GM21423 (cell line): ENCODE data around the gene IQCE.
"Not testable (repeated sequence)": the region's sequence is repeated elsewhere in the genome, so short reads cannot be mapped to it uniquely, and the experiment has no call there.

ENCODE experiments used
- ATAC-seq: cut with Tn5 transposase; IDR thresholded peaks from one replicate; pipeline ENCODE4 v1.9.1; 2021; ENCODE audit warnings: mild to moderate bottlenecking, moderate library complexity; ENCODE audit not compliant: unreplicated experiment

IQCE gene

DNA sequence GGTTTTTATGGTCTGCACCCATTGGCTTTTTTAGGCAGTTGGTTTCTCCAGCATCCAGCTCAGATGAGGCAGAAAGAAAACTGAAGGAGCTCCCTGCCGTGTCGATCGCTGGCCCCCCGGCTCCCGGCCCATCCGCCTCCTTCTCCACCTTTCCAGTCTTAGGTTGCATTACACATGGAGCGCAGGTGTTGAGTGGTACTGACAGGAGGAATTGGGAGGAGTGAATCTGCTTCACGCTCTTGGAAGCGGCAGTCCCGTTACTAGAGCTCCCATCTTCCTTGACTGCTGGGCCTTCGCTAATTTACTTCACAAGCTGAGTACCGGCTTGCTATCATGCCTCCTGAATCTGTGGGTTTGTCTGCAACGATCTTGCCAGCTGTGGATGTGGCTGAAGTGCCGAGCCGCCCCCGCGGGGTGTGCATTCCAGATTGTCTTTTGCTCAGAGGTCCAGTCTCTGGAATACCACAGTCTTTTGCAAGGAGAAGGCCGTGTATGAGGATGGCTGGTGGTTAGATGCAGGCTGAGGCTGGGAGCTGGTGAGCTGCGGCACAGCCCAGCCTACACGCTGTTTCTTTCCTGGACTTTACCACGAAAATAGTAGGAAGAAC lies 17.1 kb downstream of the IQCE start:
- ATAC-seq: no peak

DNA sequence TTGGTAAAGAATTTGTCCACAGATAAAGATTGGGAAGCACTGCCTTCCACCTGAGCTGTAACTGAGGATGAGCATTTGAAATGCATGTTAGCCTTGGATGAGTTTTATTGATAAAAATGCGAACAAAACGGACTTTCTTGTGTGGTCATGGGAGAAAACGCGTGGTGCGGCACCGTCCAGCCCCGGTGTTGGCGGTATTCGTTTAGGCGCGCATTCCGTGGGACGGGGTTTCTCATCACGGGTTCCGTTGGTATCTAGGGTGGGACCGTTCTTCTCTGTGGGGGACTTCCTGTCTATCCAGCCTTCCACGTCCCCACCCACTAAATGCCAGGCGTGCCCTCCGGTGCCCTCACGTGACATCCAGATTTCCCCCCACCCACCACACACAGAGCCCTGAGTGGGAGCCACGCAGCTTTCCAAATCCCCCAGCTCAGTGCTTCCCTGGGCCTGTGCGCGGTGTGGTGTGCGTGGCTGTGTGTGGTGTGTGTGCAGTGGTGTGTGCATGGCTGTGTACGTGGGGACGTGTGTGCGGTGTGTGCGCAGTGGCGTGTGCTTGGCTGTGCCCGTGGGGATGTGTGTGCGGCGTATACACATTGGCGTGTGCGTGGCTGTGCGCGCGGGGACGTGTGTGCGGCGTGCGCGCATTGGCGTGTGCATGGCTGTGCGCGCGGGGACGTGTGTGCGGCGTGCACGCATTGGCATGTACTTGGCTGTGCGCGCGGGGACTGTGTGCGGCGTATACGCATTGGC lies 18.1 kb downstream of the IQCE start:
- no peak for ATAC-seq

DNA sequence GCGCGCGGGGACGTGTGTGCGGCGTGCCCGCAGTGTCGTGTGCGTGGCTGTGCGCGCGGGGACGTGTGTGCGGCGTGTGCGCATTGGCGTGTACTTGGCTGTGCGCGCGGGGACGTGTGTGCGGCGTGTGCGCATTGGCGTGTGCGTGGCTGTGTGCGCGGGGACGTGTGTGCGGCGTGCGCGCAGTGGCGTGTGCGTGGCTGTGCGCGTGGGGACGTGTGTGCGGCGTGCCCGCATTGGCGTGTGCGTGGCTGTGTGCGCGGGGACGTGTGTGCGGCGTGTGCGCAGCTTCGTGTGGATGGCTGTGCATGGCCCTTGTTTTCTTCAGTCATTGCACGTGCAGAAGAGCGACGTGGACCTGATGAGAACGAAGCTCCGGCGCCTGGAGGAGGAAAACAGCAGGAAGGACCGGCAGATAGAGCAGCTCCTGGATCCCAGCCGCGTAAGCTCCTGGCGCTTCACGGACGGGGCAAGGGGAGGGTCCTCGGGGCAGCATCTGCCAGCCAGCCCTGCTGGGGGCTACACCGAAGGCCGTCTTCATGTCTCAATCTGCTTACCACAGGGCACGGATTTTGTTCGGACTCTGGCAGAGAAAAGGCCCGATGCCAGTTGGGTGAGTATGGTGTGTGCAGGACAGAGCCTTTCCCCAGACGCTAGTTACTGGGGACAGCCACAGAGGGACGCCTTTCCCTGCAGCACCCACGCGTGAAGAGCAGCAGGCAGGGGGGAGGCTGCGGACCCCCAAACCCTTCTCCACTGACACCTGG lies 19.3 kb downstream of the IQCE start:
- no peak for ATAC-seq

DNA sequence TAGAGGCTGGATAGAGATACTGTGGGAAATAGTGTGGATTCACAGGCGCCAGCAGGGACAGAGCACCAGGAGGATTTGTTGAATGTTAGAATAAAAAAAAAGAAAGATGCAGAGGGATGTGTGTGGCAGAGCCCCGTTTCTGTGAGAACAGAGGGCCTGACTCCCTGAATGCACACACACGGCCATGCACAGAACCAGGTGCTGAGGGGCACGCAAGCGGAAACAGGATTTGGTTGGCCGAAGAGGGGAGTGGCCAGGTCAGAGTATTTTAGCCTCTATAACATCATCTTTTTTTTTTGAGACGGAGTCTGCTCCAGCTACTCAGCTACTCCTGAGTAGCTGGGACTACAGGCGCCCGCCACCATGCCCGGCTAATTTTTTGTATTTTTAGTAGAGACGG lies 21.9 kb downstream of the IQCE start:
- ATAC-seq: no peak

DNA sequence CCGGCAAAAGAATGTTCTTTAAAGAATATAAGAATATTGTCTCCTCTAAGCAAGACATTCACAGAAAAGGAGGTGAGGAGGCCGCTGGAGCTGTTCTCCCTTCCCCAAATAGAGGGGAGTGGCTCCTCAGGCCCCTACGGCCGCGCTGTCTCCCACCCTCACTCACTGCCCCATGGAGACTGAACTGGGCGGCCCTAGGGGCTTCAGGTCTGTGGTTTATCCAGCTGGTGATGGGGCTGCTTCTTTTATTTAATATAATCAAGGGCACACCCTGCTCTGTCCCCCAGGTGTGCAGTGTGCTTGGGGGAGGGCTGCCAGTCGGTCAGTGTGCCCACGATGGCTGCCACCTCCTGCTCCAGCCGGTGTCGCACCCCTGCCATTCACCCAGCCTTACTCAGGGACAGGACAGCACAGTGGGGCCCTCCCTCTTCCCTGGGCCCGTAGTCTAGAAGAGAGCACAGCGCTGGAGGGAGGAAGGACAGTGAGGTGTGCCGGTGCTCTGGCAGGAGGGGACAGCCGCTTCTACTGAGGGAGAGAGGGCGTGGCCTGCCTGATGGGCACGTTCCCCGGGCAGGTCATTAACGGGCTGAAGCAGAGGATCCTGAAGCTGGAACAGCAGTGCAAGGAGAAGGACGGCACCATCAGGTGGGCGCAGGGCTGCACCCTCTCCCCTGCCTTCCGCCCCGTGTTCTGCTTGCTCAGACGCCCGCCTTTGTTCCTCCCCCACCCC lies 23.4 kb downstream of the IQCE start:
- ATAC-seq: no peak

DNA sequence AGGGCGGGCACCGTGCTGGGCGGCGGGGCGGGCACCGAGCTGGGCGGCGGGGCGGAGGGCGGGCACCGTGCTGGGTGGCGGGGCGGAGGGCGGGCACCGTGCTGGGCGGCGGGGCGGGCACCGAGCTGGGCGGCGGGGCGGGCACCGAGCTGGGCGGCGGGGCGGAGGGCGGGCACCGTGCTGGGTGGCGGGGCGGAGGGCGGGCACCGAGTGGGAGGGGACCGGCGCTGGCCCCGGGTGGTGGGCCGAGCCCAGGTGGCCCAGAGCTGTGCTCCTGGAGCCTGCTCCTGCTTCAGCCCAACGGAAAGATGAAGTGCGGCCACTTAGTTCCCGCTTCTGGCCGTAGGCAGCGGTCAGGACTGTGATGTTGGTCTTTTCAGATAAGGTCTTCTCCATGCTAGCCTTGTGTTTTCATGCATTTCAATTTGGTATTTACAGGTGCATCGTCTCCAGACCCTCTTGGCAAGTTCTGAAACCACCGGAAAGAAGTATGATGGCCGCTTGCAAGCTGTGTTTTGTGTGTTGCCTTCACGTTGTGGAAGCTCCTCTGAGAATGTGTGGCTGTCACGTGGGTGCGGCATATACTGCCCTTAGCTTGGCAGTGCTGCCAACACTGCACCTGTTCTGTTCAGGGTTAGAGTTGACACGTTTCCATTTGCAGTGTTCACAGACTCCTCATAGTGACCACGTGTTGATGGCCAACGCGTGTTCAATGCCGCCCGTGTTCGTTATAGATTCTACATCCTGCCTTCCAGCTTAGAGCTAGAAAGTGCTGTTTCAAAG lies 25.2 kb downstream of the IQCE start:
- no peak for ATAC-seq

DNA sequence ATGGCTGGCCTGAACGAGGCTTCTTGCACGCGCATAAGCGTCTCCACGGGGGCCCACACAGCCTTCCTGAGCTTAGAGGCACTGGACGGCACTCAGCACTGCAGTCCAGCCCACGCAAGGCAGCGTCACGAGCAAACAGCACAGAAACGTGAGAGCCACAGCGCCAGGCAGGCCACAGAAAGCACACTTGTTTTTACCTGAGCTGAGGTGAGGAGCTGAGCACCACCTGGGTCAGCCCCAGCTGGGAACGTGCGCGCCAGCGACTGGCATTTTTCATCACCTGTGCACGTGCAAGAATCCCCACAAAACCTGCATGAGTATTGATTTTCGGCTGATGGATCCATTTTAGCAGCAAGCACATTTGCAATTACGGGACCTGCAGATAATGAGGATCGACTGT lies 26.7 kb downstream of the IQCE start:
- ATAC-seq: no peak

DNA sequence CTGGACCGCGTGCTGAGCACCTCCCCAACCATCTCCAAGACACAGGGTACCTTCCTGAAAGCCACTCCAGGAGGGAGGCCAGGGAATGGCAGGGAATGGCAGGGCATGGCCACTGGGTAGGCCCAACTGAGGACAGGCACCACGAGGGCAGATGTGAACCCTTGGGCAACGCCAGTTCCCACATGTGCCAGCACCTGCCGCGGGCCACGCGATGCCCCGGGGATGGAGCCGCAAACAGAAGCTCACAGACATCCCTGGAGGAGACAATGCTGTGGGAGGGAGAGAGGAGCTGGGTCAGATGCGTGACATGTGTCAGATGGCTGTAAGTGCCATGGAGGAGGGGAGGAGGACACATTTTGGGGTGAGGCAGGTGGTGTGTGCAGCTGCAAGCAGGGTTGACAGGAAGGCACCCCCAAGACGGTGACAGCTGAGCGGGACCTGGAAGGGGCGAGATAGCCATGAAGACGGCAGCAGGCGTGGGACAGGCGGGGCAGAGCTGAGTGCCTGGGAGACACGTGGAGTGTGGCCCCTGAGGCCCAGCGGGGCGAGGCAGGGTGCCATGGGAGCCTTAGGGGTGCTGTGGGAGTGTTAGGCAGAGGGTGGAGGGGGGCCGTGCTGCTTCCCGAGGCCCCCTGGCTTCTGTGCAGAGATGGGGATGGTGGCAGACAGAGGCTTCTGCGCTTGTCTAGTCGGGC lies 27.7 kb downstream of the IQCE start:
- no peak for ATAC-seq

DNA sequence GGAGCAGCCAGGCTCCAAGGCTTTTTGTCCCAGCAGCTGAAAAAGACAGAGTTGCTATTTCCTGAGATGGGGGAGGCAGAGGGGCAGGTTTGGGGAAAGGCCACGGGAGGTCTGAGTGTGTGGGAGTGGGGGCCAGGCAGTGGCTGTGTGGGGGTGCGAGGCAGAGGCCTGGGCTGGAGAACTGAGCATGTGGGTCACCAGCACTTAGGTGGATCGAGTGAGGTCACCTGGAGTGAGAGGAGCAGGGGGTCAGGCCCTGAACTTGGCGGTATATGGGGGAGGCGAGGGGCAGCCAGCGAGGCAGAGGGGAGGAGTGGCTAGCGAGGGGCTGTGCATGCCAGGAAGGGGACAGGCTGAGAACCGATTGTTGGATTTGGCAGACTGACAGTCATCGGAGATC lies 28.4 kb downstream of the IQCE start:
- ATAC-seq: no peak

DNA sequence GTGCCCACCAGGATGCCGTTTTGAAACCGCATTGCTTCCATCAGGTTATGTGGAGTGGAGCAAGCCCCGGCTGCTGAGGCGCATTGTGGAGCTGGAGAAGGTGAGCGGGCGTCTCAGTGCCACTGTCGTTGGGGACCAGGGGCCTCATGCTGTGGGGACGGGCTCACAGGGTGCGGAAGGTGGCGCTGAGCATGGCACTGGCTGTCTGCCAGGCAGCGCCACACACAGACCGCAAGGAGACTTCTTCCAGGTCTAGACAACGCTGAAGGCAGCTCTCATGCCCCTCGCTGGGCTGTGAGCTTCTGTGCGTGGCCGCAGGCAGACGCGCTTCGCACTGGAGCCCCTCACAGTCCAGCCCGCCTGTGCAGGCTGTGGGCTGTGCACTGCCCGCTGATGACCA lies 29.0 kb downstream of the IQCE start:
- no peak for ATAC-seq

DNA sequence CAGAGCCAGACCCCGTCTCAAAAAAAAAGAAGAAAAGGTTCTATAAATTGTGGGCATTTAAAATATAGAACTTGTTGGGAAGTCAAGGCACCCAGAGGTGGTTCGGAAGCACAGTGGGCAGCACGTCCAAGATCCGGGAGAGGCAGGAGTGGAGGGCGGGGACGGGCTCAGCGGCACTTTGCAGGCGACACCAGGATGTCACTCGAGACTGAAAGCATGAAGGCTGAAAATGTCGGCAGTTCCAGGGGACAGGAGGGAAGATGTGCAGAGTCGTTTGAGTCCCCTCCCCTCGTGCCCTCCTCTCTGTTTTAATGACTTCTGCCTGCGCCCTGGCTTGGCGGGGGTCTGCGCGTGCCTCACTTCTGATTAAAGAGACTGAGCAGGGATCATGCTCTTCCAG lies 30.6 kb downstream of the IQCE start:
- ATAC-seq: no peak

DNA sequence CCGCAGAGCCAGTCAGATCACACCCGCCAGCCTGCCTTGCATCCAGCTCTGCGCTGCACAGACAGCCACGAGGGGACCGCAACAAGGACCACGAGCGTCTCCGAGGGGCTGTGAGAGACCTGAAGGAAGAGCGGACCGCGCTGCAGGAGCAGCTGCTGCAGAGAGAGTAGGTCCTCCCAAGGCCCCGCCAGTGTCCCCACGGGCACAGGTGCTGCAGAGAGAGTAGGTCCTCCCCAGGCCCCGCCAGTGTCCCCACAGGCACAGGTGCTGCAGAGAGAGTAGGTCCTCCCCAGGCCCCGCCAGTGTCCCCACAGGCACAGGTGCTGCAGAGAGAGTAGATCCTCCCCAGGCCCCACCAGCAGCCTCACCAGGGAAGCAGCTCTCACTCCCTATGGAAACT lies 31.2 kb downstream of the IQCE start:
- not testable (repeated sequence) for ATAC-seq

DNA sequence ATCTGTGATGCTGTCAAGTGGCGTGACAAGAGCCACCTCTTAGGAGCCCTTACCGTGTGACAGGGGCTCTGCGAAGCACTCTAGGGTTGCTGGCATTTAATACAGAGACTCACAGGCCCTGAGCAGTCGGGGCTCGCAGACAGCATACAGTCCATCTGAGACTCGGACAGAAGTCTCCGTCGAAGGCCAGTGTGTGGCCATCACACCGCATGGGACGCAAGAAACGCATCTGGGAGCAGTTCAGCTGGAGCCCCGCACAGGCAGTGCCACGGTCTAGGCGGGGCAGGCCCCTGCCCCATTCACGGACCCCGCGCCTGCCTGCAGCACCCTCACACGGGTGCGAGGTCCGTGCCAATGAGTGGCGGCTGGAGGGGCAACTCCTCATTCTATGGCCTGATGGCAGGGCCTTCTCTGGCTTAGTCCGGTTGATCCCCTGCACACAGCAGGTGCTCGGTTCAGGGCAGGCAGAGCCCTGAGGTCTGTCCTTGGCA lies 33.6 kb downstream of the IQCE start:
- ATAC-seq: no peak

DNA sequence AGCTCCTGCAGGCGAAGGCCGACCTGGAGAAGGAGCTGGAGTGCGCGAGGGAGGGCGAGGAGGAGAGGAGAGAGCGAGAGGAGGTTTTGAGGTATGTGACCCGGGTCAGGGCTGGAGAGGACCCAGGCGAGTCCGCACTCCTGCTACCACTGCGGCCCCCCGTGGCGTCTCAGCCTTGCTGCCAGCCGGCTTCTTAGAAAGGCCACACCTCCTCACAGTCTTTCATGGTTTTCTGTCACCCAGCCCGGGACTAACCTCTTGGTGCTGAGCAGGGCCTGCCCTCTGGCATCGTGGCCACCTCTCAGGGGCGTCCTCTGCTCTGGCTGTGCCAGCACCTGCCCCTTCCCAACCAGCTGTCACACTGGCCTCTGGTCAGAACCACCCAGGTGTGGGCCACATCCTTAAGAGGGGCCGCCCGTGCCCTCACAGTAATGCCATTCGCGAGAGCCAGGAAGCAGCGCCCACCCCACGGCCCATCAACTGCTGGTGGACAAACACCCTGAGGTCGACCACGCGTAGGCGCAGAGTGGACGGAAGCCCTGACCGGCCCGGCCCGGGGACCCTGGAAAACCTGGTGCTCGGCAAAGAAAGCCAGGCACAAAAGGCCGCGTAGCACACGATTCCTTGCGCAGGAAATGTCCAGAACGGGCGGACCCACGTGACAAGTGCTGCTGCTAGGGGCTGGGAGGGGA lies 34.4 kb downstream of the IQCE start:
- no peak for ATAC-seq

DNA sequence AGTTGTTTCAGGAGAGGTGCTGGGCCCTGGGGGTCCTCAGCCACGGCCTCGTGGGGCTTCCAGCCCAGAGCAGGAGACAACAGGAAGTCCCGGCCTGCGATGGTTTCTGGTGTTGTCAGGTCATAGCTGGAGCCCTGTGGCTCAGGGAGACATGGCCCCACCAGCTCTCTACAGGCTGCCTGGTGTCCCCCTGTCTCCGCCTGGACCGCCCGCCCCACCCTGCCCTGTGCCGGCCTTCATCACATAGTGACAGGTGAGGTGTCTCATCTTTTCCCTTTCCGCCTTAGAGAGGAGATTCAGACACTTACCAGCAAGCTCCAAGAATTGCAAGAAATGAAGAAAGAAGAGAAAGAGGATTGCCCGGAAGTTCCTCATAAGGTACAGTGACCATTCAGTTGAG lies 35.8 kb downstream of the IQCE start:
- ATAC-seq: no peak

DNA sequence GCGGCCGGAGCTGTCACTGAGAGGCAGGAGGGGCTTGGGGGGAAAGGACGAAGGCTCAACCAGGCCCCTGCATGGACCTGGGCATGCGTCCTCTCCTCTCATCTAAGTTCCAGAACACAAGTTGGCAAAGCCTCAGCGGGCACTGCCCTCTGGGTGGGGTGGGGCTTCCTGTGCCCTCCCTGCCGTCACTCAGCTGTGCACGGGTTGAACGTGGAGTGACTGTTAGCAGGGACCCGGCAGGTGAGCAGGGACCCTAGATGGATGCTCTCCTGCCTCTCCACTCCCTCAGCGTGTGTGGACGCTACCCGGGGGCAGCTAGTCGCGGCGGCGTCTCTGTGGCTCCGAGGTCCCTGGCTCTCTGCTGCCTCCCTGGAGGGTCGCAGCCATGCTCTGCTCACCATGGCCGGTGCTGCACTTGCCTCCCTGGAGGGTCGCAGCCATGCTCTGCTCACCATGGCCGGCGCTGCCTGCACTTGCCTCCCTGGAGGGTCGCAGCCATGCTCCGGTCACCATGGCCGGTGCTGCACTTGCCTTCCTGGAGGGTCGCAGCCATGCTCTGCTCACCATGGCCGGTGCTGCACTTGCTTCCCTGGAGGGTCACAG lies 36.6 kb downstream of the IQCE start:
- ATAC-seq: no peak

DNA sequence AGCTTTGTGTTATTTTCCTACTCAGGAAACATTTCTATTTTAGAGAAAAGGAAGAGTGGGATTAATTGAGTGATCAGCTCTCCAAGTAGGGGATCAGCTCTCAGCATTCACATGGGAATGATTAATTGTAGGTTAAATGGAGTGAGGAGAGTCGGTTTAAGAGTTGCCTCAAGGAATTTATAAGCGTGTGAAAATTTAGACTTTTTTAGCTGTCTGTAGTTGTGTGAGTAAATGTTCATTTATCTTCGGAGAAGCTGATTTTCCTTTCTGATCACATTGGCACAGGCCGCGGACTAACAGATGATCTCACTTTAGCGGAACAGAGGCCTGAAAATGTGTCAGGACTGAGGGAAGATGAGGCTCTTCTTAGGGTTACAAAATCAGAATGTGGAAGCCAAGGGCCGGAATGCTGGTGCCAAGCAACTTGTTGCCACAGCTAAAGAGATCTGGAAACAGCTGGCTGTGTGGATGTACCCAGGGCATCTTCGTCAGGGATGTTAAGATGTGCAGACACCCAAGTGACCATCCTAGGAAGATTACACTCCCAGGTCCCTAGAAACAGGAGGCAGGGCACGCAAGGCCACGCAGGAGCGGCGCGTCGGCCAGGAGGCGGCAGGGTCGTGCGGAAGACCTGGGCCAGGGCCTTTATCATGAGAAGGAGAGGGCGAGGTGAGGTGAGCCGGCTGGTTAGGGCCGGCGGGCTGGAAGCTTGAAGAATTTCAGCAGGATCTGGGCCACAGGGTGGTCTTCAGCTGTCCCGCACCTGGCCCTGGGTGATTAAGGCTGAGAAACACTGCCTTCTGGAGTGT lies 37.9 kb downstream of the IQCE start:
- ATAC-seq: no peak

DNA sequence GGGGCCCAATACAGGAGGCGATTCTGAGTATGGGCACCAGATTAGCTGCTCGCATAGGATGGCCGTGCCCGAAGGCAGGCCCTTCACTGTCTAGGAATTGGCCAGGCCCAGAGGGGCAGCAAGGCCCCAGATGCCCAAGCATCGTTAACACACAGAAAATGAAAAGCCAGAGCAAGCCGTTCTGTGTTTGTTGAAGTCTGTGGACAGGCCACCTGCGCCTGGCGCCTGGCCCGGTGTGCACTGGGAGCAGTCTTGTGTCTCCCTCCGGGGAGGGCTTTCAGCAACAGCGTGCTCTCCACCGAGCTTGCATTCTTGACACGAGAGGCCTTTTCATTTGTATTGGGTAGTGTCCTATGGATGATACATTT lies 38.5 kb downstream of the IQCE start:
- ATAC-seq: no peak
